SKM-1 (cell line): ENCODE results near the gene SLC25A22.
A peak's percentile ranks its signal among the peaks of the same experiment; 100 is the strongest.

Experiments used
- DNase-seq: peaks from one replicate; lab custom pipeline; 2025; ENCODE audit not compliant: unreplicated experiment; lab: John Stamatoyannopoulos, UW

The SLC25A22 gene

DNA sequence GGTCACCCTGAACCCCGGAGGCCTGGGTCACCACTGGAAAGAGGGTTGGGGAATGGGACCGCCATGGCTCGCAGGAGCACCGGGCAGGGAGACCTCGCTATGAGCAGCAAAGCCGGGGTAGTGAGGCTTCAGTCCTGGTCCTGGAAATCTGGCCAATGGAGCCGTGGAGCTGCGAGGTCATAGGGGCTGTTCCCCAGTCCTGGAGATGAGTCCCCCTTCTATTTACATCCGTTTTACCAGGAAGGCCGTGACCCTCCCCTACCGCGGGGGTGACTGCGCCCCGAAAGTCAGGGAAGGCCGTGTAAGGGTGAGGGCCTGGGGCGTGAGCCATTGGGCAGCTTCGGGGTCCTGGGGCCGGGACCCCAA lies 6.5 kb upstream of the SLC25A22 start:
- no peak for DNase-seq

DNA sequence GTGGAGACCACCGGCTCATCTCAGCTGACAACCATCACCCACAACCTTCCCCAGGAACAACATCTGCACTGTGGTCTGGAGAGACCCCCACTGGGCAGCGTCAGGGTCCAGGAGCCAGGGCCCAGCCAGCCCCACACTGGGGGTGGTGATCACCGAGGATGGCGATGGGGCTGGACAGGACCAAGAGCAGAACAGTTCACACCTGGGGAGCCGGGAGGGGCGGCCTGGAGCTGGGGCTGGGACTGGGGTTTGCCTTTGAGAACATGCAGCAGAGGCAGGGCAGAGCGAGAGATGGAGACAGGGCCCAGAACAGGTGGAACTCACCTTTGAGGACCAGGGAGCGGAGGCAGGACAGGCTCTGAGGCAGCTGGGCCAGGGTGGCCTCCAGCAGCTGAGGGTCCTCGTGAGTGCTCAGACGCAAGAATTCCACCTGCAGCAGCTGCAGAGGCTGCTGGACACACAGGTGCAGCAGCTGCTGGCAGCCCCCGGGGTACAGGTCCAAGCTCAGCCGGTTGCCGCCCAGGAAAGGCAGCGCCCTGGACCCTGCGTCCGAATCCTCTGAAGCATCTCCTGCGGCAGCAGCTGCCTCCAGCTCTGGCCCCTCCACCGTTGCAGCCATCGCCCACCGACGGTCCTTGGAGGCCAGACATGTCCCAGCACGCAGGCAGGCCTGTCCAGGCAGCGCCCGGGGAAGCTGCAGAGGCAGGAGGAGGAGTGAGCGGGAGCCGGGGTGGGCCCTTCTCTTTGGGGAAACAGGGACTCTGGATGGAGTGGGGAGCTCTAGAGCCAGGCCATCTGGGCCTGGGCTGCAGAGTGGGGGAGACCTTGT lies 5.9 kb upstream of the SLC25A22 start:
- no peak for DNase-seq

DNA sequence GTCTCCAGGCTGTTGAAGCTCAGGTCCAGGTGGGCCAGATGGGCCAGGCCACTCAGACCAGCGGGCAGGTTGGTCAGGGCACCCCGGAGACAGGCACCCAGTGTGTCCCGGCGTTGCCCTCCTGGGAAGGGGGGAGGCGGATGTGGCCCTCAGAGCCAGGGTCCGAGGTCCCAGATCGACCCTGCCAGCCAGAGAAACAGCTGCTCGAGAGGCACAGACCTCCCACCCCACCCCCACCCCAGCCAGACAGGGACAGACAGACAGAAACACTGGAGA lies 5.3 kb upstream of the SLC25A22 start:
- DNase-seq, result no peak

DNA sequence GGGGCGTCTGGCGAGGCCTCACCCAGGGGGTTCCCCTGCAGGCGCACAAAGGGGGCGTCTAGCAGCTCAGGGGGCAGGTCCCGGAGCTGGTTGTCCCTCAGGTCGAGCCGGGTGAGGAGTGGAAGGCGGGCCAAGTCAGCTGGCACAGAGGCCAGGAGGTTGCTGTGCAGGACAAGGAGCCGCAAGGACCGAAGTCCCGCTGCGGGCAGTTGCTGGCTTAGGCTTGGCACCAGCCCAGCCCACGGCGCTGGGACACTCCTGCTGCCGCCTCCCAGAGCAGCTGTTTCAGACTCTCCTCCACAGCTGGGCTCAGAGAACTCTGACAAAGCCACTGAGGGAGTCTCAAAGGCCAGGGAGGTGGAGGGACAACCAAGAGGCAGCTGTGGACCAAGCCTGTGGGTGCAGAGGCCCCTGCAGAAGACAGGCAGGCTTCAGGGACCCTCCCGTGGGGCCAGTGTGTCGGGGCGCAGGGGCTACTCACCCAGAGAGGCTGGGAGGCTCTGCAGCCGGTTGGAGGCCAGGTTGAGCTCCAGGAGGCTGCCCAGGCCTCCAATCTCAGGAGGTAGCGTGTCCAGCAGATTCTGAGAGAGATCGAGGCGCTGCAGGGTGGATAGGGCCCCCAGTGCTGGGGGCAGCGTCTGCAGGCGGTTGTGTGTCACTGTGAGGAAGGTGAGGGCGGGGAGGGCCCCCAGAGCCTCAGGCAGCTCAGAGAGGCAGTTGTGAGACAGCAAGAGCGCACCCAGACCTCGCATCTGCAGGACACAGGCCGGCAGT lies 4.8 kb upstream of the SLC25A22 start:
- DNase-seq, result no peak

DNA sequence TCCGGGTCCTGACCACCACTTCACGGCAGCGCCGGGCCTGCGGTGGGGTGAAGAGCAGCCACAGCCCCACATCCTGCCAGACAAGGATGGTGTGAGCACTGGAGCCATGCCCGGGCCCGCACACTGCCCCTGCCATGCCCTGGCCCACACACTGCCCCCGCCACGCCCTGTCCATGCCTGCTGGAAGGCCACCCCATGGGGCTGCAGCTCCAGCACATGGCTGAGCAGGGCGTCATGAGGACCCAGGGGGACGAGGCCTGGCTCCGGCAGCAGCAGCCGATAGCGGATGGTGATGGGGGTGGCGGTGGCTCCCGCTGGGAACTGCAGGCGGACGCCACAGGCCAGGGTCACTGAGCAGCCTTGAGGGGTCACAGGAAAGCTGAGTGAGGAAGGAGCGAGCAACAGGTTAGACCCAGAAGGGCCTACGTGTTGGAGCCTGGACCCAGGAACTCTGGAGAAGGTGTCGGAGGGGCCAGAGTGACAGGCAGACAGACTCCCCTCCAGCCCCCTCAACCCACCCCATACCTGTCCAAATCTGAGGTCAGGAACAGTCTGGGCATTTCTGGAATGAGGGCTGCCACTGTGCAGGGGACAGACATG lies 4.0 kb upstream of the SLC25A22 start:
- no peak for DNase-seq

DNA sequence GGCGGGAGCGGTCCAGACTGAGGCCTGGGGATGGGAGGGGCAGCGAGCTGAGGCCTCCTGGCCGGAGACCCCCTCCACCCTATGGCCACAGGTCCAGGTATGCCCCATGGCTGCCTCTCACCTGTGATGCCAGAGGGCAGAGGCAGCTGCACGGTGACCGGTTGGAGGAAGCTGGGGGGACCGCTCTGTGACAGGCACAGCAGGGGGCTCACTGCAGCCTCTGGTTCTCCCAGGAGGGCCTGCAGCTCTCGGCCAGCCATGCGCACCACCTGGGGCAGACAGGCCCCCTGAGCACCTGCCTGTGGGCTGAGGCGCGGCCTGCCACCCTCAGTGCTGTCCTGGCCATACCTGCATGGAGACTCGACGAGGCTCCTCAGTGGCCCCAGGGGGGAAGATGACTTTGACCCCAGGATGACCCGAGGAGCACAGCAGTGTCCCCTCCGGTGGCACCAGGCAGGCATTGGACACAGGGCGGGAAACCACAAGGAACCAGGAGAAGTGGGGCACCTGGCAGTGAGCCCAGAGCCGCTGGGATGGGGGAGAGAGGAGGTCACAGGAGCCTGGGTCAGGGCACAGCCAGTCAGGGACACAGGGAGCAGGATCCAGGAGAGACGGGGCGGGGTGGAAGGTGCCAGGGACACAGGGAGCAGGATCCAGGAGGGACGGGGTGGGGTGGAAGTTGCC lies 3.2 kb upstream of the SLC25A22 start:
- DNase-seq, result no peak

DNA sequence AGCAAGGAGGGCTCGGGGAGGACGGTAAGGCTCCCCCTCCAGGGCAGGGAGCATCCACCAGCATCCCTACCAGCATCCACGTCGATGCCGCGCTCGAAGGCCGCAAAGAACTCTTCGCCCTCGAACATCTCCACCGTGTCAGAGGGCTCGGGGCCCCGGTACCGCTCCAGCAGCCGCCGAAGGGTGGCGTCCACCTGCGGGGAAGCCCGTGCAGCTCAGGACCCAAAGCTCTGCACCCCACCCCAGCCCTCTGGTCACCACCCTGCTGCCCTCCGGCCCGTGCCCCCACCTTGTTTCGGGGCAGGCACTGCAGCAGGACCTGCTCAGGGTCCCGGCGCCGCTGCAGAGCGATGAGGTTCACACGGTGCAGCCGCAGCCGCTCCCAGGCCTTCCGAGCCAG lies 2.4 kb upstream of the SLC25A22 start:
- DNase-seq, result no peak

DNA sequence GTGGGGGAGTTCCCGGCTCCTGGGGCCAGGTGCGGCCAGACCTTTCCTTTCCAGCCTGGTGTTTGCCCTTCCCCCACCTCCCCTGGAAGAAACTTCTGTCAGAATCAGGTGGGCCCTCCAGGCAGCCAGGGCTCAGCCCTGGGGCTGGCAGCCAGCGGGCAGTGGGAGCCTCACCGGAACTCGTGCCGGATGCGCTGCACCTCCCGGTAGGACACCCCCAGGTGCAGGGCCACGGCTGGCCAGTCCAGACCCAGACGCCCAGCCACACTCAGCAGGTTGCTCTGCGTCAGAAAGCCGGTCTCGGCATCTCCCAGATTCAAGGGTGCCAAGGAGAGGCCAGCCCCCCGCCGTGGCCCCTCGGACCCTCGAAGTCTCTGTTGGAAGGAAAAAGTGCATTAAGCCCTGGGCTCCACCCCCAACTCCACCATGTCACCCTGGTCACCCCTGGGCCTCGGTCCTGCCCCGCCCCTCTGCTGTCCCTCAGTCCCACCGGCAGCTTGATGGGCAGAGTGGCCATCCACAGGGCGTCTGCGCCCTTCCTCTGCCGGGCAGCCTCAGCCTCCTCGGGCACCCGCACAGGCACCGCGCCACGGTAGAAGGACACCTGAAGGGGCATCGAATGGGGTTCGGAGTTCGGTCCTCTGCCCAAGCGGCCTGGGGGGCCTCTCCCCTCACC lies 1.7 kb upstream of the SLC25A22 start:
- DNase-seq, result no peak

DNA sequence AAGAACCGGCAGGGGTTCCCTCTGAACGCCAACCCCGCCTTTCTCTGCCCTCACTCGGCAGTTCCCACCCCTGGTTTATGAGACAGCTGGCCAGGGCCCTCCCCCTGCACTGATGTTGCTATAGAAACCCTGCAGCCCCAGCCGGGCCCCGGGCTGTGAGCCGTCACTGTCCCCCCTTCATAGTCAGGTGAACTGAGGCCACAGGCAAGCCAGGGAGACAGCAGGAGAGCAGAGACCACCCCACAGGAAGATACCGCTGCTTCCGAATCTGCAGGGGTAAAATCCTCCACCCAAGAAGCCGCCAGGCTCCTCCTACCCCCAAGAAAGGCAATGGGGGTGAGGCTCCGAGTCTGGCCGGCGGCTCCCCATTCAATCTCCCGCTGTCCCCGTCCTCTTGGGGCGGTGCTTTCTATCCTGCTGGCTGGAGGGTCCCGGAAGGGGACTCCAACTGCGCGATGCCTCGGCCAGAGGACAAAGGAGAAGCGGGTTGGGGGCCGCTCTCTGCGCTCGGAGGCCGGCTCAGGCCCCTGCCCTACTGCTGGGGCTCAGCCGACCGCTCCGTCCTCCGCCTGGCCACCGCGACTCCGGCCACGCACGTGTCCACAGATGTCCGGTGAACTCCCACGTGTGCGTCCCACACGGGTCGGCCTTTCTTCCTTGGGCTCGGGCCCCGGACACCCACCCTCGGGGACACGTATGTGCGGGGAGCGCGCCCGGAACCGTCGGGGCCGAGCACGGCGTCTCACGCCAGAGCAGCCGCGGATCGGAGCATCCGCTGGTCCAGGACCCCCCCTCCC lies 587 bp downstream of the SLC25A22 start:
- peak; percentile 55 for DNase-seq

DNA sequence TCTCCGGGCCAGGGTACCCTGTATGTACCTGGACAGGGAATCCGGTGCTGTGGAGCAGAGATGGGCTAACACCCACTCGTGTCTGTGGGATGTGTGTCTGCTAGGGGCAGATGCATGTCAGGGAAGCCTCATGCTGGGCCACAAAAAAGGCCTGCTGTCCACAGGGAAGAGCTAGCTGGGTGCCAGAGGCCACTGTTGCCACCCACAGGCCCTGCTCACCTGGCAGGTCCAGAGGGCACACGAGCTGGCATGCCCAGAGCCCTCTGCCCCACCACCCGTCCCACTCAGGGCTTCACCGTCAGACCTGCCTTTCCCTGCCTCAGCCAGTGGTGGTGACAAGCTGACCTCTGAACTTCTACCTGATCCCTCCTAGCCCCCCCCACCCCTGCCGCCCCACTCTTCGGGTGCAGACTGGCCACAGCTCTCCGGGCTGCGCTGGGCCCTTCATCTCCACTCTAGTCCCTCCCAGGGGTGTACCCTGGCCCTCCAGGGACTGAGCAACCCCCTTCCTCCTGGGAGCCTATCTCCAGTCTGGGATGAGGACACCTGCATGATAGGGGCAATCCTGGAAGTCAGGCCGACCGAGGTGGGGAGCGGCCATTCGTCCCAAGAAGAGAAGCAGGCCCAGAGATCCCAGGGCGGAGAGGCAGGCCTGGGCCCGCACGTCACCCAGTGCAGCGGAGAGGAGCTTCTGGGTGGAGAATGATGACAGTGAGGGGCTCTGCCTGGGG lies 1.4 kb downstream of the SLC25A22 start:
- DNase-seq, result no peak

DNA sequence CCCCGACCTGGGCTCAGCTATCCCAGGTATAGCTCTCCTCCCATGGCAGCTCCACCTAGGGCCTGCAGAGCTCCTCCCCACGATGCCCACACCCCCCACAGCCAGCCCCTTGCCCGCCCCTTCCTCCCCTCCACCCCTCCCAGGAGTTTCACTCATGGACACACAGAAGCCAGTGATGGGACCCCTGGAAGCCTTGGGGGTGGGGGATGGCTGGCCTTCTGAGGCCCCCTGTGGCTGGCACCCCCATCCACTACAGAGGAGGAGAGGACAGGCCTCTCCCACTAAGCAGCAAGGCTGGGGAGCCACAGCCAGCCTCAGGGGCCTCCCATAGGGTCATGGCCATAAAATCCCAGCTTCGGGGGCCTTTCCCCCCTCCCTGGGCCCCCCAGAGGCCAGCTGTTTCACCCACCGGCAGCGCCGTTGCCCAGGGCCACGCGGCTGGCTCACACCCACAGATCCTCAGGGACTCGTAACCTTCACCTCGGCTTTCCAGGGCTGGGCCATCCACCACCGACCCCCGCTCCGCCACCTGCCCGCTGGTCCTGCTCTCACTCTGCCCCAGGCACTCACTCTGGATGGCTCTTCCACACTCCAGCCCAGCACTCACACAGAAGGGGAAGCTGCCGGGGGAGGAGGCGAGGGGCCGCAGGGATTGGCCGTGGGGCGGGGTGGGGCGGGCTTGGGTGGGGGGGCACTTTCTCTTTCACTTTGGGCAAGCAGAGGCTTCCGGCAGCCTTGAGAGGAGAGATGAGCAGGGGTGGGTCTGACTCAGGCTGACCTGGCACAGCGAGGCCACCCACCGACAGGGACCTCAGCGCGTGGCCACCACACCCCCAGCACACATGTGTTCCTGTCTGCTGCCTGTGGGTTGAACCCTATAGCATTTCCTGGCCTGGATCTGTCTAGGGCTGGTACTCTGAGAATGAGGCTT lies 2.2 kb downstream of the SLC25A22 start:
- peak; percentile 77 for DNase-seq

DNA sequence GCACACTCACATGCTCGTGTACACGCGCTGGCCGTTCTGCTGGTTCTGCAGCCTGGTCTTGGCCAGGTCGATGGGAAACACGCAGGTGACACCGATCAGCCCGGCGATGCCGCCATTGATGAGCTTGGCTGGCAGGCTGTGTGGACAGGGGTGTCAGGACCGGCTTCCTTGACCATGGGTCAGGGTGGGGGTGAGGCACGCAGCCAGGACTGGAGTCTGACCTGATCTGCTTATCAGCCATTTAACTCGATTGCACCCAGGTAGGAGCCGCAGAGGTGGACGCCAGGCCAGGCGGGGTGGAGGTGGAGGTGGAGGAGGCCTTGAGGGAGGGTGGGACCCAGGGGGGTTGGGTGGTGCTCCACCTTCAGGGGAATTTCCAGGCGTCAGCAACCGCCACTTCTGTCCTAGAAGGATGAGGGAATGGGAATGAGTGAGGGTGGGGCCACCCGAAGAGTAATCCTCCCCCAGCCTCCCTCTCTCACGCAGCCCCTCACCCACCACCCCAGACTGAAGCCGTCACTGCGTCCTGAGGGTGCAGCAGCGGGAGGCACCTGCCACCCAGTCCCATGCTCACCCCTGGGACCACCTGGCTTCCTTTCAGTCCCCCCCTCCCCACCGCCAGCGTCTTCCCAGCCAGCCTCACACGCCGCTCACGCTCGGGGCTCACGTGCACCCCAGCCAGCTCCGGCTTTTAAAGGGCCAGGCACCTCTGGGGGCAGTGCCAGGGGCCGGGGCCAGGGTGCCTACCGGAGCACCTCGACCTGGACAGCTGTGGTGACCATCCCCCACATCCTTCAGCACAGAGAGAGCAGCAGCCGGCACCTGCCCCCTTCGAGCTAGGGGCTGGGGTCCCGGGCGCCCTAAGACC lies 3.1 kb downstream of the SLC25A22 start:
- DNase-seq, result no peak

DNA sequence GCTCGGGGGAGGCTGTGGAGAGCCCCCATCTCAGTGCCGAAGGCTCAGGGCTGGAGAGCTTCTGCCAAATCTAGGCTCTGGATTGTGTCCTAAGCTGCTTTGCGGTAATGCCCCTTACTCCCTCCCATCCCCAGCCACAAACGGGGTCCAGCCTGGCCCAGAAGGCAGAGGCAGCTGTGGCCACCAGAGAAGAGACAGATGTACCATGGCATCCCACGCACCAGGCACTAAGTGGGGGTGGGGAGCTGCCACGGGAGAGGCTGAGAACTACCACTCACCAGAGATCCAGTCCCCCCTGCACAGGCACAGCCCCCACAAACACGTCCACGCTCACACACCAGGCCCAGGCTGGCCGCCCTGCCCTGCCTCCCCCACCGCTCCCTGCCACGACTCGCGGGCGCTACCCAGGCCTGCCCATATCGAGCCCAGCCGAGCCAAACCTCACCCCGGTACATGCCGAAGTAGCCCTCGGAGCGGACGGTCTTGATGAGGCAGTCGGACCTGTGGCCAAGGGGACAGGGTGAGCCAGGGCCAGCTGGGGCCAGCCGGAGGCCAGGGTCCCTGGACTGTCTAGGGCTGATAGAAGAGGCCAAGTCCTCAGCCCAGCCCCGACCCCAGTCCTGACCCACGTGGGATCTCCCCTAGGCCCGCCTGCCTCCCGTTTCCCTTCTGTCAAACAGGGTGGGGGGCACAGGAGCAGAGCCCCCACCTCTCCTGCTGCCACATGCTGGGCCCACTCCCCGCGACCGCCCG lies 3.9 kb downstream of the SLC25A22 start:
- DNase-seq, result no peak

DNA sequence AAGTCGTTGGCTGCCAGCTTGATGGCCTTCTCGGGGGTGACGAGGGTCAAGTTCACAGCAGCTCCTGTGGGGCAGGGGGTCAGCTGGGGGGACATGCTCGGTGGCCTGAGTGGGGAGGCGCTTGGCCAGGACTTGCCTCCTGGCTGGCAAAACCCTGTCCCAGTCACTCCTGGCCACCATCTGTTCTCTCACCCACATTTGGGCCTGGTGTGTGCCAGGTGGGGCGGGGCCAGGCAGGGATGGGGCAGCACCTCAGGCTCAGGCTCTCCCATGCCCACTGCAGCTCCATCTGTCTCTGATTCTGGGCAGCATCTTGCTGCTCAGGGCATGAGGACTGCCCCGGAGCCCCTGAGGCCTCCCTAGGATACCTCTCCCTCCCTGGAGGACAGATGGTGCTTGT lies 4.5 kb downstream of the SLC25A22 start:
- no peak for DNase-seq

DNA sequence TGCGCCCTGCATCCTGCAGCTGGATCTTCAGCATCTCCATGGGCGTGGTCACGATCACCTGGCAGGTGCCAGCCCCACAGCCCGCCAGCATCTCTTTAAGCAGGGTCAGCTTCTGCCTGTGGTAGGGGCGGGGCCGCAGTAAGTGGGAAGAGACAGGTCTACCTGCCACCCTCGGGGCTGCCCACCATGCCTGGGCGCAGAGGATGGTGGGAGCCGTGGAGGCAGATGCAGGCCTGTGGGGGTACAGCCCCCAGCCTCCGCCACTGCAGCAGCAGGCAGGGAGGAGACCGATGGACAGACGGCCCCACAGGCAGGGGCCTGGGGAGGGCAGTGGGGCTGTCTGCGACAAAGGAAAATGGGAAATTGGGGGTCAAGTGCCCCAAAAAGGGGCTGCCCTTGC lies 5.2 kb downstream of the SLC25A22 start:
- no peak for DNase-seq

DNA sequence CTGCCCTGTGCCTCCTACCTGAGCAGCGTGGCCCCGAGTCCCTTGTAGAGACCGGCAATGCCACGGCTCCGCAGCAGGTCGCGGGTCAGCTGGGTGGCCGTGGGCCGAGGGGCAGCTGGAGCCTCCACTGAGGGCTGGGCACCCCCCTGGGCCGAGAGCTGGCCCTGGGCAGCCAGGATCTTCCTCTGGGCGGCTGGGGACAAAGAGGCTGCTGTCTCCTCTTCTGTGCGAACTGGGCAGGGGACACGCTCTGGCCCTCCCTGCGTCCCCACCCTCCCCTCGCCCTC lies 5.6 kb downstream of the SLC25A22 start:
- DNase-seq, result no peak
